Measurements from ENCODE around the gene ATP6V0D1.

ATP6V0D1 gene

GRCh38 chr16:67461600-67462278, 19.2 kb downstream of the ATP6V0D1 start:
- H3K27me3 ChIP-seq: no peaks in the 10 kb centered on the region
- peaks cover 22 to 37% of the 10 kb centered on the region in 2 experiments for H3K4me1 ChIP-seq (ENCODE audit: control insufficient read depth in 1 of 2, insufficient read depth in 1 of 2, low read depth in 1 of 2, low read length in 1 of 2)
- H3K27ac ChIP-seq: no peak overlapping the region
- H3K36me3 ChIP-seq: peaks cover 84% of the 10 kb centered on the region
- no peak for TF ChIP-seq CTCF (IDR thresholded peaks at IDR 0.05)
- H3K4me3 ChIP-seq (ENCODE audit: low read depth in 1 of 2, low read length in 1 of 2): no peak overlapping the region
- no peaks in the 10 kb centered on the region for H3K9me3 ChIP-seq

GRCh38 chr16:67460961-67461360, 20.0 kb downstream of the ATP6V0D1 start:
- Histone ChIP-seq H3K4me3 (ENCODE audit: low read depth in 1 of 2, low read length in 1 of 2) (no peak overlapping the region), H3K27me3 (no peaks in the 10 kb centered on the region), H3K36me3 (peaks cover 90% of the 10 kb centered on the region), H3K9me3 (no peaks in the 10 kb centered on the region), H3K4me1 (ENCODE audit: control insufficient read depth in 1 of 2, insufficient read depth in 1 of 2, low read depth in 1 of 2, low read length in 1 of 2) (peaks cover 18 to 33% of the 10 kb centered on the region in 2 experiments), H3K27ac (peak overlapping the region; percentile 29)
- no peak for TF ChIP-seq CTCF (IDR thresholded peaks at IDR 0.05)

- TF ChIP-seq CTCF (IDR thresholded peaks at IDR 0.05): no peak
- H3K4me3 ChIP-seq (ENCODE audit: low read depth in 1 of 2, low read length in 1 of 2): no peak overlapping the region
- H3K4me1 ChIP-seq (ENCODE audit: control insufficient read depth in 1 of 2, insufficient read depth in 1 of 2, low read depth in 1 of 2, low read length in 1 of 2): peaks cover 10 to 25% of the 10 kb centered on the region in 2 experiments
- peaks cover 88% of the 10 kb centered on the region for H3K36me3 ChIP-seq
- no peaks in the 10 kb centered on the region for H3K27me3 ChIP-seq
- peak overlapping the region; percentile 35 for H3K27ac ChIP-seq
- no peaks in the 10 kb centered on the region for H3K9me3 ChIP-seq
Measured at GRCh38 chr16:67460168-67460567, 20.8 kb downstream of the ATP6V0D1 start.

GRCh38 chr16:67459861-67460150, 21.2 kb downstream of the ATP6V0D1 start:
- Histone ChIP-seq H3K9me3 (no peaks in the 10 kb centered on the region), H3K27ac (peak overlapping the region; percentile 35), H3K36me3 (peaks cover 88% of the 10 kb centered on the region), H3K4me3 (ENCODE audit: low read depth in 1 of 2, low read length in 1 of 2) (no peak overlapping the region), H3K4me1 (ENCODE audit: control insufficient read depth in 1 of 2, insufficient read depth in 1 of 2, low read depth in 1 of 2, low read length in 1 of 2) (peaks cover 9 to 25% of the 10 kb centered on the region in 2 experiments), H3K27me3 (no peaks in the 10 kb centered on the region)
- no peak for TF ChIP-seq CTCF (IDR thresholded peaks at IDR 0.05)

GRCh38 chr16:67459066-67459860, 21.7 kb downstream of the ATP6V0D1 start:
- Histone ChIP-seq H3K27me3 (no peaks in the 10 kb centered on the region), H3K4me3 (ENCODE audit: low read depth in 1 of 2, low read length in 1 of 2) (no peak overlapping the region), H3K4me1 (ENCODE audit: control insufficient read depth in 1 of 2, insufficient read depth in 1 of 2, low read depth in 1 of 2, low read length in 1 of 2) (peaks cover 9 to 25% of the 10 kb centered on the region in 2 experiments), H3K36me3 (peaks cover 89% of the 10 kb centered on the region), H3K9me3 (no peaks in the 10 kb centered on the region), H3K27ac (peak overlapping the region; percentile 35)
- no peak for TF ChIP-seq CTCF (IDR thresholded peaks at IDR 0.05)
